NCI-H1092 (cell line): ENCODE results near the gene DNAJC11.

Source experiments
- DNase-seq: peaks from one replicate; lab custom pipeline; 2025; lab: John Stamatoyannopoulos, UW

DNAJC11 gene

DNA sequence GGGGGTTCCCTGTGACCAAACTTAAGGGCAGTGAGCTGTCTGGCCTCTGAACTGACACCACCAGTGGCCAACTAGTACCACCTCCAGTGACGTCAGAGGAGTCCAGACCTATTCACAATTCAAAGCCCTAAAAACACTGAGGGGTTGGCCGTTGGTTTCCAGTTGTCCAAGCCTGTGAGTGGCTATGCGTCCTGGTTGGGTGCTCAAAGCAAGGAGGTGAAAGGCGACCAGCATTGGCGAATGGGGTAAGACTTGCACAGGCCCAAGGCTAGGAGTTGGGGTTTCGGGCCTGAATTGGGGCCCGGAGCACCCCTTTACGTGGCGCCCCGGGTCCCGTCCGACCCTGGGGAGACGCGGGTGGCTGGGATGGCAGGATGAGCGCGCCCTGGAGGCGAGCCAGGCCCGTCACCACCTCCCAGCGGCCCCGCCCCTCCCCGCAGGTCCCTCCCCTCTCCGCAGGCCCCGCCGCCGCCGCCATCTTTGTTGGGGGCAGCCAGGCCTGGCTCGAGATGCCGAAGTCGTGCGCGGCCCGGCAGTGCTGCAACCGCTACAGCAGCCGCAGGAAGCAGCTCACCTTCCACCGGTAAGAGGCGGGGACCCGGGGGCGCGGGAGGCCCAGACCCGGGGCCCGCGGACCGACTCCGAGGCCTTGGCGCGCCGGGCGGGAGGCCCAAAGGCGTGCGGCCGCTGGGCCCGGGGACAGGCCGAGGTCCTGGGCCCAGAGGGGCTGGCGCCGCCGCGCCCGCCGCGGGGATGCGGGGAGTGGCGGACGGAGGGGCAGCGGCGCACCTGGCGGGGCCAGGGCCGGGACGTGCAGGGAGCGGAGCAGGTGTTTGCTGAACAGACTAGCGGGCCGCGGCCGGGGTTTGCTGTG lies 76.7 kb downstream of the DNAJC11 start, which contains the start of gene THAP3:
Gene THAP3 (plus strand): TSS at position 159 of the 874 bp plus-strand sequence. CDS start 351 bp downstream, at position 510.
- peak; percentile 92 for DNase-seq

DNA sequence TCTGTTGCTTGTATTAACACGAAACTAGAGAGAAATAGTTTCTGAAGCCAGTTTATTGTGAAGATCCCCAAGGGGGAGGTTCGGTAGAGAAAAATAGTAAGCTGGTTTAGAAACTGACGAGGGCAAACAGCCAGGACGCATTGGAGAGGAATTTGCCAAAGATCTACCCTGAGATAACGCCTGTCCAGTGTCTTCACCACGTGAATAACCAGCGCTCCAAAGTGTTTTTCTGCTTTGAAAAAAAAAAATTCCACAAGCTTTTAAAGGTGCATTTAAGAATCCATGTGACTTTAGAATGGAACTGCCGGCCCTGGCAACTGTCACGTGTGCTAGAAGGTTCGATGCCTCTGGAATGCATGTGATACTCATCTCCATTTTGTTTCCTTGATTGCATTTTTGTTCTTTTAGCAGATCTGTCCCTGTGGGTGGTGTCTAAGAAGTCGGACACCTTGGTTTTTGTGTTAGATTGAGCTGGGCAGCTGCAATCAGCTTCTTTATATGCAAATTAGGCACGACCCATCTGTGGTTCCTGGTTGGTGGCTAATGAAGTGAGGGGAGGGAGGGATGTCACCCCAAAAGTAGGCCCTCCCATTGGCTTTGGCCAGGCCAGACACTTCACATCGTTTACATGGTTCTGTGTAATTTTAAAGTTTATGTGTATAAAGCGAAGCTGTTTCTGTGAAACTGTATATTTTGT lies 78.2 kb downstream of the DNAJC11 start:
- DNase-seq, result no peak

DNA sequence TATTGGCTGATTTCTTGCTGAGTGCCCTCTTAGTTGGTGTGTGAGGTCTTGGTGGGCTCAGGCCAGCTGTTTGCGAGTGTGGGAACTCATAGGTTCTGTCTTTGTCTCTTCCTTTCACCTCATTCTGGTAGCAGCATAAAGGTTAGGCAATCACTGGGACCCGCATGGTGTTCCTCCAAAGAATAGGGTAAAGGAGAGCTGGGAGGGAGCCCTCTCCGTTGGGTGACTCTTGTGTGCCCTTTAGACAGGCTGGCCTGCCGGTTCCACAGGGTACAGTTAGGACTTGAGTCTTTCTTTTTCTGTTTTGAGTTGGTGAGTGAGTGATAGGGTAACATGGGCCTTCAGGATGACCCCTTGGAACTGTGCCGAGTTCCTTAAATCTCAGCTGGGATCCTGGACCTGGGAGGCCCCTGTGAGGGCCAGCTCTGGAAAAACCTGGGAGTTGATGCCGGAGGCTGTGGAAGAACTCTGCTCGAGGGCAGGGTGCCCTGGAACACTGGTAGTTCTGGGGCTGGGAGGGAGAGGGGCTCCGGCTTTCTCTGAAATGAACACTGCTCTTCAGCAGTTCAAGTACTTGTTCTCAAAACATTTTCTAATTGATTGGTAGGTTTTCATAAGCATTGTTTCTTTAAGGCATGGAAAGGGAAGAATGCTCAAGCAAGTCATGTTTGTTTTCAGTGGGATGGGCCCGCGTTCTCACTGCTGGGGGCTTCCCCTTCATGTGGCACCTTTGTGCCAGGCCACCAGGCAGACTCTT lies 79.0 kb downstream of the DNAJC11 start:
- no peak for DNase-seq

DNA sequence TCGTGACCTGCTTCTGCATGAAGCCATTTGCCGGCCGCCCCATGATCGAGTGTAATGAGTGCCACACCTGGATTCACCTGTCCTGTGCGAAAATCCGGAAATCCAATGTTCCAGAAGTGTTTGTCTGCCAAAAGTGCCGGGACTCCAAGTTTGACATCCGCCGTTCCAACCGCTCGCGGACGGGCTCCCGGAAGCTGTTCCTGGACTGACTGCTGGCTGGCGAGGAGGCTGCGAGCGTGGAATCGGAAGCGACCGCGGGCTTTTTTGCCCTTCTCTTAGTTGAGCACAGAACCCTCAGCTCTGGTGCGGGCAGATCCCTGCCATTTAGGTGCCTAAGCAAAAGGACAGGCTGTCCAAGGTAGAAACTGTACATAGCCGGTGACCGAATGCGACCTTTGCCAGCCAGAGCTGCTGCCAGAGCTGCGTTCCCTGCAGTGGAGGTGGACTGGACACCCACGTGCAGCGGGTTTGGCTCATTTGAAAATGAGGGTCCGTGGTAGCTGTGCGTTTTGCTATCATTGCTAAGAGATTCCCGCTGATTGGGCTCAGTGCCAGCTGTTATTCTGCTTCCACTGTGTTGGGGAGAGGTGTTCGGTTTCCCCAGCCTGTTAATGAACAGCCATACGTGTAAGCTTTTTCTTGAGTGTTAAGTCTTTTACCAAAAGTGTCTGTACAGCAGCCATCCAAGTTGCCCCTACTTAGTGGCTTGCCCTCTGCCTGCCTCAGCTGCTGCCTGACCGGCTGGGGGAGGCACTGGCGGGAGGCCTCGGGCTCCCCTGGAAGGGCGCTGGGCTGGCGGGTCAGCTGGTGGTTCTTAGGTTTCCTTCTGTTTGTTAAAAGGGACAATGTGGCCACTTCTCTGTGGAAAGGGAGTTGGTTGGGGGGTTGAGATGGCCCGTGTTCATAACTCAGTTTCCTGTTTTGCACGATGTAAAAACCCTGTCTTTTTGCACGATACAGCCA lies 79.9 kb downstream of the DNAJC11 start:
- DNase-seq, result no peak

DNA sequence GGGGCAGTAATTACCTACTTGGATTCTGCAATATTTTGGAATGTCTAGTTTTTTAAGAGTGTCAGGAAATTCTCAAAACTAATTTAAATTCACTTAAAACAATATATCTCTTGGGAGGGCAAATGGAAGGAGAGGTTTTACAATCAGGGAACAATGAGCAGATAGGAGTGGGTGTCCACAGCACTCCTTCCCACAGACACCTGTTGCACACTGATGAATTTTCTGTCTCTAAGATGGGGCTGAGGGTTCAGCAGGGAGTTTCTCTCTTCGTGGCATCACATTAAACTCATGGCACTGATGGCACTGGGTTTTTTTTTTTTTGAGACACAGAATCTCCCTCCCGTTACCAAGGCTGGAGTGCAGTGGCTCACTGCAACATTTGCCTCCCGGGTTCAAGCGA lies 82.6 kb downstream of the DNAJC11 start:
- no peak for DNase-seq

DNA sequence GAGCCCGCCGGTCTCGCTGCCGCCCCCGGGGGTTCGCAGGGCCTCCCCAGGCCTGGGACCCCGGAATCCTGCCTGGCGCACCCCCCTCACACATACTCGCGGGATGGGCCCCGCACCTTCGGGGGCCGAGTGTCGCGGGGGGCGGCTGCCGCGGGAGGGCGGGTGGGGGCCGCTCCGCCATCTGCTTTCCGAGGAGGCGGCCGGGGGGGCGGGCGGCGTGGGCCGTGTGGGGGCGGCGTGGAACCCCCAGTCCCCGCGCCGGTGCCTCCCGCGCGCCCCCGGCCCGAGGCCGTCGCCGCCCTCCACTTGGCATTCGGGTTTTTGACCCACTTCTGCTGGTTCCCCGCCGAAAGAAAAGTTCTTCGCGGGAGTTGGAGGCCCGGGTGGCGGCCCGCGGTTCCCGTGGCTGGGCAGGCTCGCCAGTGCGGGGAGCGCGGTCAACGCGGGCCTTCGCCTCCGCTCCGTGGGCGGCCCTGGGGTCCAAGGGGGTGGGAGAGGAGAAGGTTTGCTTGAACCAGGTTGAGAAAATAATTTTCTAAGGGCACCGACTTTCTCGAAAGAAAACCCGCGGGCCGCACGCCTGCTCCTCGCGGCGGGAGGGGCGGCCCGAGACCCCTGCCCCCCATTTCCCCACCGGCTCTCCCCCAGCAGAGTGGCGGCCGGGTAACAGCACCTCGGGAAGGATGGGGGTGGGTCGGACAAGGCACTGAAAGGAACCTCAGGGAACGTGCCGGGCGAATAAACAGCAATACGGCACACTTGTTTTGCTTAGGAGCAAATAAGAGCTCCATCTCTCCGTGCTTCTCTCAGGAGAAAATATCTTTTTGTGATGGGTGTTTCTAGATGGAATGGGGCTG lies 86.5 kb downstream of the DNAJC11 start:
- no peak for DNase-seq

DNA sequence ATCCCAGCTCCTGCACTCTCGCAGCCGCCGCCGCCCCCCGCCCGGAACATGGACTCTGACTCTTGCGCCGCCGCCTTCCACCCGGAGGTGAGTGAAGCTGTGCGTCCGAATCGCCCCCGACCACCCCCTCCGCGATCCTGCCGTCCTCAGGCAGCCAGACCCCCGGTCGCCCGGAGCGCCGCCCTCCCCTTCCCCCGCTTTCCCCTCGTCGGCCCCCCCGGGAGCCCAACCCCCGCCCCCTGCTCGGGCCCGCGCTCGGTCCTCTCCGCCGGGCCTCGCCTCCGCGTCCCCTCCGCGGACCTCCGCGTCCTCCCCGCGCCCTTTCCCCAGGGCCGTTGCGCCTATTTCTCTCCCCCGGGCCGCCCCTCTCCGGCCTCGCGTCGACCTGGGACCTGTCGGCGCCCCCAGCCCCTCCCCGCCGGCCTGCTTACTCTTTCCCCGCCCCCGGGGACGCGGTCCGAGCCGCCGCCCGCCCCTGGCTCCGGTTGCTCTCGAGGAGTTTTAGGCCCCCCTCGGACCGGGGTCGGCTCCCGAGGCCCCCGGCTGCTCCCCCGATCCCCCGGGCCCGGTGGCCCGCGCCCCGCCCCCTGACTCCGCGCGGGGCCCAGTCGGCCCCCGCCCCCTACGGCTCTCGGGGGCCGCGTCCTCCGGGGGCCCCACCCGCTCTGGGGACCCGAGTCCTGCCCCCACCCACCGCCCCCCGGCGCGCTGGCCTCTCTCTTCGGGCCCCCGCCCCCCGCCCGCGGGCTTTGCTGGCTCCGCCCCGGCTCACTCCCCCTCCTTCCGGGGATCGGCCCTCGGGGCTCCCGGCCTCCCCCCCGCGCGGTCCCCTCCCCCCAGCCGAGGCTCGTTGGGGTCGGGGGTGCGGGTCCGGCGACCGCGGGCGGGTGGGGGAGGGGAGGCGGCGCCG lies 87.3 kb downstream of the DNAJC11 start:
- DNase-seq, result no peak

DNA sequence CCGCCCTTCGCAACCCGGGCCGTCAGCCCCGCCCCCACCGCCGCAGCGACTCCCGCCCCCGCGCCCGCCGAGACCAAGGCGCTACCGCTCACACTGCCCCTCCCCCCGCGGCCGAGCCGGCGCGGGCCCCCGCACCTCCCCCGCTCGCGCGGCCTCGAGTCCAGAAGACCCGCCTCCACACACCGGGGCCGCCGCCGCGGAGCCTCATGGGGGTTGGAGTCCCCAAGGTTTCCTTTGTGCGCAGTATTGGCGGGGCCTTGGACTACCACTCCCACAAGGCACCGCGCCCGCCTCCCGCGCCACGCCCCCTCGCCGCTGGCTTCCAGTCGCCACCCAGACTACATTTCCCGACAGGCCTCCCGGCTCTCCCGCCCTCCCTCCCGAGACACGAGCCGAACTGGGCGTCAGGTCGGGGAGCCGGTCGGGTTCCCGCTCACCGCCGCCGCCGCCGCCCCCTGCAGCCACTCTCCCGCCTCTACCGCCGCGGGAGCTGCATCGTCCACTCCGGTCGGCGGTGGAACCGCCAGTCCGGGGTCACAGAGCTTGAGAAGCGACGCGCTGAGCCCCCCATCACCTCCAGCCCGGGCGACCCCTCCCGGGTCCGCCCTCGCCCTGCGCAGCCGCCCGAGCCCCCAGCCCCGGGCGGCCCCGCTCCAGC lies 88.1 kb downstream of the DNAJC11 start, which contains the start of gene PHF13:
Gene PHF13 (plus strand): TSS at position 371 of the 658 bp plus-strand sequence. CDS start 336 bp downstream, outside the sequence.
- peak; percentile 100 for DNase-seq

DNA sequence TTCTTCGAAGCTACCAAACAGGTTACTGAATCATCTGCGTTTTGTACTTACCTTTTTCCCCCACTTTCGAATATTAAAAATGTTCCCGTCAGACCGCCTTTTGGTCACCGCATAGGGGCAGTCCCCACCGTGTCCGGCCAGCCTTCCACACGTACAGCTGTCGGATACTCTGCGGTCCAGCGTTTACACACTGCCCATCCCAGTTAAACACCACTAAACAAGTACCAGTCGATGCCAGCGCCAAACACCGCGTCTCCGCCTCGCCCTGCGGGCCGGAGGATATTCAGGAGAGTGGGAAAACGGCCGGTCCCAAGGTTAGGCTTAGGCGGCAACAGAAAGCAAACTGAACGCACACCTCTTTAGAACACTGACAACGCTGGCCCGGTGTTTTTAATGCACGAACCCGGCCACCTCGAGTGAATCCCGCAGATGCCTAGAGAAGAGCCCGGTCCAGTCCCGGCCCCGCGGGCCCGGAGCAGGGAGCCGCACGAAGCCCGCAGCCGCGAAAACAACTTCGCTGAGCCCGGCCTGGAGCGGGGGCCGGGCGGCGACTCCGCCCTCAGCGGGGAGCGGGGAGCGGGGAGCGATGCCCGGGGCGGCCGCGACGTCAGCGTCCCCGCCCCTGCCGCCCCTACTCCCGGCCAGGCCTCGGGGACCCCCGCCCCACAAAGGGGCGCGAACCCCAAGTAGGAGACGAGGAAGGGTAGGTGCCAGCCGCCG lies 88.8 kb downstream of the DNAJC11 start:
- DNase-seq, result peak; percentile 78

DNA sequence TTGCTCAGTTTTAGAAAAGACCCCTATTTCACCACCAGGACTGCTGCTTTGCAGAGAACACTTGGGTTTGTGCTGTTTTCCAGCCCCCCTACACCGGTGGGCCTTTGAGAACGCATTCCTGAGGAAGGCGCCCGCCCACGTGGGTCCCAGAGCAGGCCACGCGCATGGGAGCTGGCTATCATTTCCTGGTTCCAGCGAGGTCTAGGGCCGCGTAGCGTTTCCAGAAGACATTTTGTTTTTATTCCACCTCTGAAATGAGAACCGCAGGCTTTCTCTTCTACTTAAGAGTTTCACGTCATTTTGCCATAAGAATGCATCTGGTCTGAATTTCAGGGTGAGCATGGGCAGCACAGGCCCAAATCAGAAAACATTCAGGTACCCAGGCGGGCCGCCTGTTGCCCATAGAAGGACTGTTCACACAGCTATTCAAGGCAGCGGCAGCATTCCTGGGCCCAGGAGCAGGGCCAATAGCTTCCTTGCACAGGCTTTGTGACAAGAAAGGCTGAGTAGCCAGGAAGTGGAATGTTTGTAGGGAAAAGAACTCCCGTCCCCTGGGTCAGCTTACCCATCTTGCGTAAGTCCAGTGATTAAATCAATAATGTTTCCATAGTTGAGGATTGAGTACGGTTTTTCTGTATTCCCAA lies 97.6 kb downstream of the DNAJC11 start:
- no peak for DNase-seq

DNA sequence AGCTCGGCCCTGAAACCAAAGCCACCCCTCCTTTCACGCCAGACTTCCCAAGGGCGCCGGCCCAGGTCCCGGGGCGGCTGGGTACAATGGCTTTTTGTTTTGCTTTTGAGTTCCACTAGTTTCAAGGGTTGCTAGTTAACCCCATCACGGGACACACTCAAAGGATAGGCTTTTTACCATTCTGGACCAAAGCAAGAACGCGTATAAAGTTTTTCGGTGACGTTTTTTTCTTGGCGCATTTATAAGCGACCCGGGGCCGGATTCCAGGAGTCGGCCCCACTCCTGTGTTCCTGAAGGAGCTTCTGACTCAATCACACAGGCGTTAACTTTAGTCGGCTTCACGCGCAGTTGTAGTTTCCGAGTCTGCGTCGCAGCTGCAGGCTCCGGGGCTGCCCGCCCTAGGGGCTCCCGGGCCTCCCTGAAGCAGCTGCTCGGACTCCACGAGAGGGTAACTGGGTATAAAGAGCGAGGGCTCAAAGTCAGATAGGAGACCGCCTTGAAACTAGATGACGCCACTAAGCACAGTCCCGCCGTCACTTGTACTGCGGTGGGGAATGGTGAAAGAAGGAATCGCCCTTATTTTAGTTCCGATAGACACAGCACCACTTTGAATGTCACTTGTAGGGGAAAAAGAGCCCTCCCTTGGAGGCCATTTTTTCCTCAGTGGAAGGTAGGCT lies 98.2 kb downstream of the DNAJC11 start:
- no peak for DNase-seq

DNA sequence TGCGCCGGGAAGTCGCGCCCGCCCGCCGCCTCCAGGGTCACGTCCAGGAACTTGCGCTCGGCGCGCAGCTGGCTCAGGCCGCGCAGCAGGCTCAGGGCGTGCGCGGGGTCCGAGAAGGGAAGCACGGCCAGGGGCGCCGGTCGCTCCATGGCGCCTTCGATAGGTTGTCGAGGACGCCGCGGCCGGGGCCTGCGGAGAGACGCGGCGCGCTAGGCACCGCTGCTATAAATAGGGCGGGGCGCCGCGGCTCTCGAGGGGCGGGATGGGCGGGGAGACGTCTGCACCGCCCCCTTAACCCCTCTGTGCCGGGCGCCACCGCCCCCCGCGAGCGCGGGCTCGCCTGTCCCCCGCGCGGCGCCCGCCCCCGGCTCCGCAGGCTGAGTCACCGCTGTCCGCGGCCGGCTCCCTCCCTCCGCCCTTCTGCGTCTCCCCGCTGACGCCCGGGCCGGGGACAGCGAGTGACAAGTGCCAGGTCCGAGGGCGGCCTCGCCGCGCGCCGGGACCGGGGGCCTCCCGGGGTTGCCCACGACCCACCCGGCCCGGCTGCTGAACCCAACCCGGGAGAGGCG lies 98.9 kb downstream of the DNAJC11 start, which contains the start of gene KLHL21:
Gene KLHL21 (minus strand): TSS at position 201 of the 569 bp plus-strand sequence. CDS start 52 bp downstream, at position 149.
- peak; percentile 77 for DNase-seq

DNA sequence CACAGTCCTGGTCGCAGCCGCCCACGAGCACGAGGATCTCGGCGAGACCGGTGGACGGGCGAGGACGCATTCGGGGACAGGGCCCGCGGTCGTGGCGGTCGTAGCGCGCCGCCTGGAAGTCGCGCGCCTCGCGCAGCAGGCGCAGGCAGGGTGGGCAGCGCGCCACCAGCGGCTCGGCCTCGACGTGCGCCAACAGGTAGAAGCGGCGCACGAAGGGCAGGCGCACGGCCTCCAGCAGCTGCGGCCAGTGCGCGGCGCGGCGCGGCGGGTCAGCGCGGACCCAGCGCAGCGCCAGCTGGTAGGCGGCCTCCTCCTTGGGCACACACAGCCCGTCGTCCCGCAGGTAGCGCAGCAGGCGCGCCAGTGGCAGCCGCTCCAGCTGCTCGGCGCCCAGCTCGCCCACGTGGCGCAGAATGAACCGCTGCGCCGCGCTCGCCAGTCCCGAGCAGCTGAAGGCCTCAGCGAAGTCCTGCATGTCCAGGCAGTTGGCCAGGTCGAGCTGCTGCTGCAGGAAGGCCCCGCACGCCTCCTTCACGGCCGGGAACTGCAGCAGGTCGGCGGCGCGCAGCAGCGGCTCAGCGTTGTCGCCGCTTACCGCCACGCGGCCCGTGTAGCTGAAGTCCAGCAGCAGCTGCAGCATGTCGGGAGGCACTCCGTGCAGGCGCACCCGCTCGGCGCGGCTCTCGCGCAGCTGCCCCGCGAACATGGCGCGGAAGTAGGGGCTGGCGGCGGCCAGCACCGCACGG lies 99.5 kb downstream of the DNAJC11 start:
- DNase-seq, result peak; percentile 80

DNA sequence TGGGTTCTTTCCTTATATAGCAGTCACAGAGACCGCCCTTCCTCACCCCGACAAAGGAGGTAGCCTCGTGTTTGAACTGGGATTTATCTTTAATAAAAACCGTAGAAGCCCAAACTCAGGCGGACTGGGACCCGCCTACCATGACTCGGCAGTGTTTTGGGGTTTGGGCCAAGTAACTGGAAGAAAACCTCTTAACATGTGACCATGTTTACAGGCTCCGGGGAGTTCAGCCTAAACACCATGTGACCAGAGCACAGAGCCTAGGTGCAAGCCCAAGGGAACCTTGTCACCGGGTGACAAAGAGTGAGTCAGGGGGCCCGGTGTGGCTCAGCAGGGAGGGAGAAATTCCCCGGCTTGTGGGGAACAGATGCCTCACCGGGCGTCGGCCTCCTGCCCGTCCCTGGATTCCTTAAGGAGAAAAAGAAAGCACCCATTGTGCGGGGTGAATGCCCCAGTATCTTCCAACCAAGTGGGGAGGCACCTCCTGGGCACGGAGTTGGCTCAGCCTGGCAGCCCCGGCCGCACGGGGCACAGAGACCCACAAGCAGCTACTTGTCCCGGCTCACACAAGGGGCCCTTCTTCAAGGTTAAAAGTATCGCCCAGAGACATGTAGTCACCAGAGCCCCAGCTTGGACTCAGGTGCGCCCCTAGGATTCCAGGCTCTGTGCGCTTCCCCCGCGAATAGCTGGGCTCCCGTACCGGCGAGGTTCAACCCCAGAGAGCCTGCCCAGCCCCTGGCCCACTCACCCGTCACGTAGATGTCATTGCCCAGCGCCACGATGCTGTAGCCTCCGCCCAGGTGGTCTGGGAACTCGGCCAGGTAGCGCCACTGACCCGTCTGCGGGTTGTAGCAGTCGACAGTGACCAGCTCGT lies 100.3 kb downstream of the DNAJC11 start:
- no peak for DNase-seq
